ENCODE results near the gene ITGB1BP1.

DNA sequence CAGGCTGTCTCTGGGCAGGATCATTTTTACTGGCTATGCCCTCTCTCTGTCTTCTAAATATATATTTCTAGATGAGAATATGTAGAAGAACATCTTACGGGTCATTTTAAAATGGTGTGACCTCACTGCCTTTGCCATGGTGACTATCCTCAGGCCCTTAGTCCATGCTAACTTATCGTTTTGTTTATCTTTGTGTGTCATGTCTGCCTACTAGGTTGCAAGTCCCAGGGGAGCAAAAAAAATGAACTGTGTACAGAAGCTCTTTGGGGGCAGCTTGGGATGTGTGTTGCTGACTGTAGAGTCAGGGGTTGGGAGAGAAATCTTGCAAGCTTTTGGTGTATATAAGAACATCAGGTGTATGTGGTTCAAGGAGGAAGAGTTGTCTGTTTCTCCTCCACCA, 11.2 kb upstream of the ITGB1BP1 start:
- TF ChIP-seq, protein P1, sequence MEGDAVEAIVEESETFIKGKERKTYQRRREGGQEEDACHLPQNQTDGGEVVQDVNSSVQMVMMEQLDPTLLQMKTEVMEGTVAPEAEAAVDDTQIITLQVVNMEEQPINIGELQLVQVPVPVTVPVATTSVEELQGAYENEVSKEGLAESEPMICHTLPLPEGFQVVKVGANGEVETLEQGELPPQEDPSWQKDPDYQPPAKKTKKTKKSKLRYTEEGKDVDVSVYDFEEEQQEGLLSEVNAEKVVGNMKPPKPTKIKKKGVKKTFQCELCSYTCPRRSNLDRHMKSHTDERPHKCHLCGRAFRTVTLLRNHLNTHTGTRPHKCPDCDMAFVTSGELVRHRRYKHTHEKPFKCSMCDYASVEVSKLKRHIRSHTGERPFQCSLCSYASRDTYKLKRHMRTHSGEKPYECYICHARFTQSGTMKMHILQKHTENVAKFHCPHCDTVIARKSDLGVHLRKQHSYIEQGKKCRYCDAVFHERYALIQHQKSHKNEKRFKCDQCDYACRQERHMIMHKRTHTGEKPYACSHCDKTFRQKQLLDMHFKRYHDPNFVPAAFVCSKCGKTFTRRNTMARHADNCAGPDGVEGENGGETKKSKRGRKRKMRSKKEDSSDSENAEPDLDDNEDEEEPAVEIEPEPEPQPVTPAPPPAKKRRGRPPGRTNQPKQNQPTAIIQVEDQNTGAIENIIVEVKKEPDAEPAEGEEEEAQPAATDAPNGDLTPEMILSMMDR (IDR thresholded peaks at IDR 0.05): no peak
- no peak for TF ChIP-seq POLR2A (IDR thresholded peaks at IDR 0.05)

Data from Peyer's patch (tissue), 4 donors.